ENCODE results near the gene SENP6.

The SENP6 gene

DNA sequence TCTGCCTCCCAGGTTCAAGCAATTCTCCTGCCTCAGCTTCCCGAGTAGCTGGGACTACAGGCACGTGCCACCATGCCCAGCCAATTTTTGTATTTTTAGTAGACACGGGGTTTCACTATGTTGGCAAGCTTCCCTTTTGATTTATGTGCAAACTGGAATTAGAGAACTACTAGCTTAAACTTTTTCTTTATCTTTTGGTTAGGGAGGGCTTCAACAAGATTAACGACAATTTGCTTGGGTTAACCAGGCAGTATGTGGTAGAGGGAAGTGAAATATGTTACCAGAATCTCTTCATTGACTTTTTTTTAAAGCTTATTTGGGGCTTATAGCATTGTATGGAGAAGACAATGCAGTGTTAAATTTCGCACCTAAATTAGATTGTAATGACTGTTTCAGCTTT lies 156.4 kb downstream of the SENP6 start:
- Histone ChIP-seq H3K9ac (ENCODE audit: low read length) (no peak overlapping the region), H3K27me3 (ENCODE audit: control insufficient read depth, insufficient read depth, low read length) (no peaks in the 10 kb centered on the region), H3K4me3 (ENCODE audit: low read length) (no peak overlapping the region), H3K27ac (ENCODE audit: low read length) (no peak overlapping the region), H3K9me3 (ENCODE audit: control insufficient read depth, low read depth, low read length) (no peaks in the 10 kb centered on the region), H3K4me1 (ENCODE audit: control insufficient read depth, low read depth, low read length) (no peaks in the 10 kb centered on the region), H3K36me3 (ENCODE audit: control insufficient read depth, low read depth, low read length) (no peaks in the 10 kb centered on the region)

DNA sequence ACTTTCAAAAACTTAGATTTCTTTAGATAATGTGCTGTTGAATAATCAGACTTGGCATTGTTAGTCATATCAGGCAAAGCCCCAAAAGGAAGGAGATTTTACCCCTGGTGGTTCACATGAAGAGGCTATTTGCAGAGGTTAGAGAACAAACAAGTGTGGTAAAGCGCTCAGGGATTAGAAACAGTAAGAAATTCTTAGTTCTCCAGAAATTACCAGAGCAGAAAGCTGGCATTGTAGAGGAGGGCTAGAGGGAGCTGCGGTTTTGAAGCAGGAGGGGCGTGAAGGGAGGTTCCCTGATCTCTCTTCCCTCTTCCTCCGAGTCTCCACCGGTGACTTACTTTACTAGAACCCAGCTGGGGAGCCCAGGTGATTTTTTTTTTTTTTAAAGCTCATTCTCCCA lies 157.5 kb downstream of the SENP6 start:
- H3K4me1 ChIP-seq (ENCODE audit: control insufficient read depth, low read depth, low read length), result no peaks in the 10 kb centered on the region

DNA sequence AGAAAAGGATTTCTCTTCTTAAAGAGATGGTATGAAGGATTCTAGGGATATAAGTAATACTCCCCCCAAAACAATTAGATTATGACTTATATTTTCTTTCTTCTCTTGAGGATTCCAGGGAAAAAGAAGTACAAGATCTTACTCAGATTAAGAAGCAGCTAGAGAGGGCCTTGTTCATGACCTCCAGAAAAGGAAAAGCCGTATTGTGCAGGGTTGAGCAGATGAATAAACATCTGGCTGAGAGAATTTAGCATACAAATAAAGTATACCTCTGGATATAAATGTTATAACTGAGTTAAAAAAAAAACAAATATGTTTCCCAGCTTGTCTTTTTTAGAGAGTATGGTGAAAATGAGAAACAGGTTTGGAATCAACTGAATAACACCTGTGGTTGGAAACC lies 158.6 kb downstream of the SENP6 start:
- no peaks in the 10 kb centered on the region for H3K36me3 ChIP-seq (ENCODE audit: control insufficient read depth, low read depth, low read length)
- no peaks in the 10 kb centered on the region for H3K27me3 ChIP-seq (ENCODE audit: control insufficient read depth, insufficient read depth, low read length)
- no peaks in the 10 kb centered on the region for H3K4me1 ChIP-seq (ENCODE audit: control insufficient read depth, low read depth, low read length)
- H3K9me3 ChIP-seq (ENCODE audit: control insufficient read depth, low read depth, low read length), result no peaks in the 10 kb centered on the region
- no peak overlapping the region for H3K4me3 ChIP-seq (ENCODE audit: low read length)
- no peak overlapping the region for H3K9ac ChIP-seq (ENCODE audit: low read length)
- no peak overlapping the region for H3K27ac ChIP-seq (ENCODE audit: low read length)

More for the DNA sequence above, 157.5 kb downstream of the SENP6 start:
- Histone ChIP-seq H3K27me3 (ENCODE audit: control insufficient read depth, insufficient read depth, low read length) (no peaks in the 10 kb centered on the region), H3K4me3 (ENCODE audit: low read length) (no peak overlapping the region), H3K9me3 (ENCODE audit: control insufficient read depth, low read depth, low read length) (no peaks in the 10 kb centered on the region), H3K27ac (ENCODE audit: low read length) (no peak overlapping the region), H3K9ac (ENCODE audit: low read length) (no peak overlapping the region), H3K36me3 (ENCODE audit: control insufficient read depth, low read depth, low read length) (no peaks in the 10 kb centered on the region)

DNA sequence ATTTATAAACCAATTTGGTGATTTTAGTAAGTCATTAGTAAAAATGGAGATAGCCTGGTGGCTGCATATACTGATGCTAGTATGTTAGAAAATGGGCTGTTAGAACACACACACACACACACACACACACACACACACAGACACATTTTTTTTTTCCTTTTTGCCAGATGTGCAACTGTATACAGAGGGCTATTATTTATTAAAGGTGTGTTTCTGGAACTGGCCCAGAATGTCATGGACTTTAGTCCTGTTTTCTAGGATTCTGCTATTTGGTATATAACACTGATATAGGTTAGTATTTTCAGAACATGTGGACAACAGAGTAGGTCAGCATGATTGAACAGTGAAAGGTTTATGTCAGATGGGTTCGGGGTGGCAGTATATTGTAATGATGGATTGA lies 159.8 kb downstream of the SENP6 start:
- no peak overlapping the region for H3K9ac ChIP-seq (ENCODE audit: low read length)
- H3K27ac ChIP-seq (ENCODE audit: low read length), result no peak overlapping the region
- no peaks in the 10 kb centered on the region for H3K9me3 ChIP-seq (ENCODE audit: control insufficient read depth, low read depth, low read length)
- H3K4me1 ChIP-seq (ENCODE audit: control insufficient read depth, low read depth, low read length), result no peaks in the 10 kb centered on the region
- H3K4me3 ChIP-seq (ENCODE audit: low read length), result no peak overlapping the region
- H3K36me3 ChIP-seq (ENCODE audit: control insufficient read depth, low read depth, low read length), result no peaks in the 10 kb centered on the region
- no peaks in the 10 kb centered on the region for H3K27me3 ChIP-seq (ENCODE audit: control insufficient read depth, insufficient read depth, low read length)

DNA sequence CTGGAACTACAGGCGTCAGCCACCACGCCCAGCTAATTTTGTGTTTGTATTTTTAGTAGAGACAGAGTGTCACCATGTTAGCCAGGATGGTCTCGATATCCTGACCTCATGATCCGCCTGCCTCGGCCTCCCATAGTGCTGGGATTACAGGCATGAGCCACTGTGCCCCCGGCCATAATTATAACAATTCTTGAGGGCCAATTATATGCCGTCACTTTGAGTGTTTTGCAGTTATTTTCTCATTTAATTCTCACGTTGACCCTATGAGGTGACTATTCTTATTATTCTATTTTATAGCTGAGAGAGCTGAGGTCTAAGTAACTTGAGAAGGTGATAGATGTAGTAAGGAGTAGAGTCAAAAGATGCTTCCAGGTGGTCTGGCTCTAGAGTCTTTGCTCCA lies 160.4 kb downstream of the SENP6 start:
- H3K36me3 ChIP-seq (ENCODE audit: control insufficient read depth, low read depth, low read length), result no peaks in the 10 kb centered on the region
- no peaks in the 10 kb centered on the region for H3K4me1 ChIP-seq (ENCODE audit: control insufficient read depth, low read depth, low read length)
- H3K4me3 ChIP-seq (ENCODE audit: low read length), result no peak overlapping the region
- no peak overlapping the region for H3K27ac ChIP-seq (ENCODE audit: low read length)
- H3K9ac ChIP-seq (ENCODE audit: low read length), result no peak overlapping the region
- no peaks in the 10 kb centered on the region for H3K27me3 ChIP-seq (ENCODE audit: control insufficient read depth, insufficient read depth, low read length)
- H3K9me3 ChIP-seq (ENCODE audit: control insufficient read depth, low read depth, low read length), result no peaks in the 10 kb centered on the region

DNA sequence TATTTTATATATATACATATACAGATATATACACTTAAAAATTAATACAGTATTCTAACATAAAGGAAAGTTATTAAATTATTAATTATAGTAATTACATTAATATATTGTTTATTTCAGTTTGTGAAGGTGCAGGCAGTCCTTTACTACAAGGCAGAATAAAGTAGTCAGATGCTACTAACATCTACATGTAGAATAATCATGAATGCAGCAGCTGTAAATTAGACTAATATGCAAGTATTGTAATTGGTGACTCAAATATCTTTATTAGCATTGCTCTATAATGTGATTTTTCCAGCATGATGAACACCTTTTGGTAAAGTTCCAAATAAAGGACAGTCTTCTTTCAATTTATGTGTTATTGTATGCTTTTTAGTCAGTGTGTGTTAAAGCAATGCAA lies 164.7 kb downstream of the SENP6 start:
- H3K27me3 ChIP-seq (ENCODE audit: control insufficient read depth, insufficient read depth, low read length), result no peaks in the 10 kb centered on the region
- H3K4me1 ChIP-seq (ENCODE audit: control insufficient read depth, low read depth, low read length), result no peaks in the 10 kb centered on the region
- no peak overlapping the region for H3K4me3 ChIP-seq (ENCODE audit: low read length)

More for the DNA sequence above, 164.7 kb downstream of the SENP6 start:
- no peak overlapping the region for H3K27ac ChIP-seq (ENCODE audit: low read length)
- H3K36me3 ChIP-seq (ENCODE audit: control insufficient read depth, low read depth, low read length), result no peaks in the 10 kb centered on the region
- no peaks in the 10 kb centered on the region for H3K9me3 ChIP-seq (ENCODE audit: control insufficient read depth, low read depth, low read length)
- H3K9ac ChIP-seq (ENCODE audit: low read length), result no peak overlapping the region

All from iPS-18a (cell line).